HepG2 (cell line): ENCODE results near the gene ABHD17A. TPM values are rescaled to one million over a fixed set of nuclear protein-coding genes. Genes with fewer than 3 reads are reported as not detected.

ENCODE experiments used
- AFF4 ChIP-seq: sonication (generic); formaldehyde crosslinking; IDR thresholded peaks from 2 replicates; pipeline ENCODE4 v1.4.0; 2020; ENCODE audit warnings: missing genetic modification reagents
- HDAC1 ChIP-seq: sonication (generic); formaldehyde crosslinking; IDR thresholded peaks from 2 replicates; pipeline ENCODE4 v1.5.1; 2020; ENCODE audit warnings: mild to moderate bottlenecking, missing genetic modification reagents
- HMGXB4 ChIP-seq, 2 experiments: sonication (generic) in 1 of 2; formaldehyde crosslinking in 1 of 2; IDR thresholded peaks; 2 replicates each; pipeline versions ENCODE4 v1.4.0 to v1.6.1; 2018 to 2020; ENCODE audit warnings: missing genetic modification reagents in 2 of 2, borderline replicate concordance in 1 of 2, low read depth in 1 of 2, mild to moderate bottlenecking in 1 of 2, missing biosample characterization in 1 of 2
- IKZF5 ChIP-seq: IDR thresholded peaks from 2 replicates; pipeline ENCODE4 v1.6.1; 2018; ENCODE audit warnings: missing genetic modification reagents, mild to moderate bottlenecking, missing compliant biosample characterization
- KDM2A ChIP-seq: sonication (generic); formaldehyde crosslinking; IDR thresholded peaks from 2 replicates; pipeline ENCODE4 v1.4.0; 2020; ENCODE audit warnings: low read depth, missing genetic modification reagents, borderline replicate concordance
- SAP130 ChIP-seq: IDR thresholded peaks from 2 replicates; pipeline ENCODE4 v1.6.1; 2016; ENCODE audit warnings: low read depth
- STAG1 ChIP-seq: sonication (generic); formaldehyde crosslinking; IDR thresholded peaks from 2 replicates; pipeline ENCODE4 v1.4.0; 2020; ENCODE audit warnings: missing genetic modification reagents
- TCF7L2 ChIP-seq: IDR thresholded peaks from 2 replicates; pipeline ENCODE4 v1.6.1; 2011; ENCODE audit warnings: mild to moderate bottlenecking, low read depth, low read length, moderate library complexity
- WIZ ChIP-seq: sonication (generic); formaldehyde crosslinking; IDR thresholded peaks from 2 replicates; pipeline ENCODE4 v1.5.1; 2020; ENCODE audit warnings: mild to moderate bottlenecking, missing genetic modification reagents
- ZBTB3 ChIP-seq: sonication (generic); formaldehyde crosslinking; IDR thresholded peaks from 2 replicates; pipeline ENCODE4 v1.4.0; 2020; ENCODE audit warnings: low read depth, mild to moderate bottlenecking, moderate library complexity, missing genetic modification reagents, borderline replicate concordance
- ZBTB33 ChIP-seq: sonication (generic); formaldehyde crosslinking; IDR thresholded peaks from 2 replicates; pipeline ENCODE4 v1.4.0; 2020; ENCODE audit warnings: missing genetic modification reagents
- ZBTB4 ChIP-seq: sonication (generic); formaldehyde crosslinking; IDR thresholded peaks from 2 replicates; pipeline ENCODE4 v1.4.0; 2020; ENCODE audit warnings: missing genetic modification reagents, mild to moderate bottlenecking, borderline replicate concordance
- ZNF468 ChIP-seq: sonication (generic); formaldehyde crosslinking; IDR thresholded peaks from 2 replicates; pipeline ENCODE4 v1.8.0; 2022; ENCODE audit warnings: mild to moderate bottlenecking, moderate library complexity, missing genetic modification reagents
- ZNF503 ChIP-seq: sonication (generic); formaldehyde crosslinking; IDR thresholded peaks from 2 replicates; pipeline ENCODE4 v1.4.0; 2020; ENCODE audit warnings: missing genetic modification reagents
- polyA plus RNA-seq, 8 experiments: library from polyadenylated mRNA; depleted of rRNA in 3 of 8; stranded (reverse) in 7 of 8; unstranded in 1 of 8; fragments of >200 nt; fragmentation: Illumina TruSeq in 4 of 8; extraction: Trizol in 4 of 8; gene quantifications; 2 replicates each; pipeline versions ENCODE4 v1.2.1 to v1.2.3, GENCODE V29; 2011 to 2016; ENCODE audit warnings: low read depth in 4 of 8, missing spikeins in 1 of 8, mixed read lengths in 1 of 8; ENCODE audit not compliant: insufficient read depth in 1 of 8
- total RNA-seq, 5 experiments: library from RNA; depleted of rRNA; stranded (reverse); fragments of >200 nt; fragmentation: Illumina TruSeq; extraction: Trizol; gene quantifications; 2 replicates each; pipeline ENCODE4 v1.2.3, GENCODE V29; 2016; ENCODE audit warnings: low read depth in 1 of 5

ABHD17A gene
- total and polyA plus RNA-seq, 2 of the 13 experiments (the other 11 are each of a cell fraction or from before 2014, with no cell fraction given) = 27.7 to 40.8 TPM

- no peak for TF ChIP-seq AFF4 (CRISPR knock-in tag)
- peak; percentile 37; the same call in 1 of the 2 replicates for TF ChIP-seq HDAC1 (CRISPR knock-in tag)
- TF ChIP-seq HMGXB4 (CRISPR knock-in tag; IDR thresholded peaks at IDR 0.05; ENCODE audit: borderline replicate concordance in 1 of 2, low read depth in 1 of 2) = peak; percentile 34 to 79; a peak in 2 of 4 replicates
- TF ChIP-seq TCF7L2 = no peak
- no peak for TF ChIP-seq ZNF503
- TF ChIP-seq SAP130 (CRISPR knock-in tag) = peak; percentile 10; the same call in 1 of the 2 replicates
- TF ChIP-seq ZBTB3 (CRISPR knock-in tag) = no peak
- no peak for TF ChIP-seq ZNF468
- peak; percentile 55; the same call in 1 of the 2 replicates for TF ChIP-seq KDM2A (CRISPR knock-in tag)
- TF ChIP-seq WIZ = no peak
- peak; percentile 68 for TF ChIP-seq STAG1
- 0 out of 2 replicates have a peak, but pooled peaks have one; percentile 27 for TF ChIP-seq IKZF5 (CRISPR knock-in tag)
- TF ChIP-seq ZBTB4 = peak; percentile 23; the same call in 1 of the 2 replicates
- peak; percentile 46; the same call in 1 of the 2 replicates for TF ChIP-seq ZBTB33 (CRISPR knock-in tag)
Measured at GRCh38 chr19:1837625-1838105, 47.6 kb downstream of the ABHD17A start (continued).
